Hematopoietic multipotent progenitor cell treated with erythropoietin and hydrocortisone succinate and interleukin-3 and kit ligand, for 8 days (in vitro differentiated cells): ENCODE results near the gene MFSD12.
"Not testable (repeated sequence)": the region's sequence is repeated elsewhere in the genome, so short reads cannot be mapped to it uniquely, and the experiment has no call there.

ENCODE experiments used
- DNase-seq: peaks from one replicate; pipeline ENCODE4 v3.0.0-alpha.2; 2015

Gene MFSD12

DNA sequence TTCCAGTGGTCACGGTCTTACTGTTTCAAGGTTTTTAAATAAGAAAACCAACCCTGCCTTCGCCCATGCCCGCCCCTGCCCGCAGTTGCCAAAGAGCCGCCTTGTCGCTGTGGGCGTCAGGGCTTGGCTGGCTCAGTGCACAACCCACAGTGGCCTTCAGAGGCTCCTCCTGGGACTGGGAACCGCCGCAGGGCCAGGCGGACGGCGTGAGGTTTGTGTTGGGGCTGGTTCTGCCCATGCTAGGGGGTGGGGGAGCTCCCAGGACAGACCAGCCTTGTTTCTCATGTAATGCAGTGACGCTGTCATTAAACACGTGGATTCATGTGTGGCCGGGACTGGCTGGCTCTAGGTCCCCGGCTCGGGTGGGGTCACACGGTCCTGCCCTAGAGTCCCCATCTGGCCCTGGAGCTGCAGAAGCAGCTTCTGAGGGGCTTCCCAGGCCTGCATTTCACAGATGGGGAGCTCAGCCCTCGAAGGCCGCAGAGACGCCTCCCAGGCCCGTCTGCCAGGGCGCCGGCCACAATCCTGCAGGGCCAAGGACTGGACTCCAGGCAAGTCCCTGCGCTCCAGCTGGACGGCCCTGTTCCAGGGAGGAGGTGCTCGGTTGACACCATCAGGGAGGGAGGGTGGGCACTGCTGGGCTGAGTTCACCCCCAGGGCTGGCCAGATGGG is 20.8 kb downstream of the MFSD12 start:
- DNase-seq, result no peak

DNA sequence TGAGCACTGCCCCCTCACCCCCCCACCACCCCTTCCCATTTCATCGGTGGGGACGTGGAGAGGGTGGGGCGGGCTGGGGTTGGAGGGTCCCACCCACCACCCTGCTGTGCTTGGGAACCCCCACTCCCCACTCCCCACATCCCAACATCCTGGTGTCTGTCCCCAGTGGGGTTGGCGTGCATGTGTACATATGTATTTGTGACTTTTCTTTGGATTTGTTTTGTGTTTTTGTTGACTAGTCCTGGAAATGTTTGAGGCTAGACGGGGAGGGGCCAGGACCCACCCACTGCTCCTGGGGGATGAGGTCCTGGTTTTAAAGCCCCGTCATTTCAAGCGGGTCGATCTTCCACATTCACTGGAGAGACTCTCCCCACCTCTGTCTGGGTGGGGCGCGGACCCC is 21.4 kb downstream of the MFSD12 start:
- no peak for DNase-seq

DNA sequence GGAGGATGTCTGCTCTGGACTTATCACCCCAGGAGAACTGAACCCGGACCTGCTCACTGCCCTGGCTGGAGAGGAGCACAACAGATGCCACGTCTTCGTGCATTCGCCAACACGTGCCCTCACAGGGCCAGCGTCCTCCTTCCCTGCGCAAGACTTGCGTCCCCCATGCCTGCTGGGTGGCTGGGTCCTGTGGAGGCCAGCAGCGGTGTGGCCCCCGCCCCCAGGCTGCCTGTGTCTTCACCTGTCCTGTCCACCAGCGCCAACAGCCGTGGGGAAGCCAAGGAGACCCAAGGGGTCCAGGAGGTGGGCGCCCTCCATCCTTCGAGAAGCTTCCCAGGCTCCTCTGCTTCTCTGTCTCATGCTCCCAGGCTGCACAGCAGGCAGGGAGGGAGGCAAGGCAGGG is 21.8 kb downstream of the MFSD12 start:
- no peak for DNase-seq

DNA sequence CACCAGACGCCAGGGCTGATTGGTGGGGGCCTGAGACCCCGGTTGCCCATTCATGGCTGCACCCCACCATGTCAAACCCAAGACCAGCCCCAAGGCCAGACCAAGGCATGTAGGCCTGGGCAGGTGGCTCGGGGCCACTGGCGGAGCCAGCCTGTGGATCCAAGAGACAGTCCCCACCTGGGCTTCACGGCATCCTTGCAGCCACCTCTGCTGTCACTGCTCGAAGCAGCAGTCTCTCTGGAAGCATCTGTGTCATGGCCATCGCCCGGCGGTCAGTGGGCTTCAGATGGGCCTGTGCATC is 22.2 kb downstream of the MFSD12 start:
- no peak for DNase-seq

DNA sequence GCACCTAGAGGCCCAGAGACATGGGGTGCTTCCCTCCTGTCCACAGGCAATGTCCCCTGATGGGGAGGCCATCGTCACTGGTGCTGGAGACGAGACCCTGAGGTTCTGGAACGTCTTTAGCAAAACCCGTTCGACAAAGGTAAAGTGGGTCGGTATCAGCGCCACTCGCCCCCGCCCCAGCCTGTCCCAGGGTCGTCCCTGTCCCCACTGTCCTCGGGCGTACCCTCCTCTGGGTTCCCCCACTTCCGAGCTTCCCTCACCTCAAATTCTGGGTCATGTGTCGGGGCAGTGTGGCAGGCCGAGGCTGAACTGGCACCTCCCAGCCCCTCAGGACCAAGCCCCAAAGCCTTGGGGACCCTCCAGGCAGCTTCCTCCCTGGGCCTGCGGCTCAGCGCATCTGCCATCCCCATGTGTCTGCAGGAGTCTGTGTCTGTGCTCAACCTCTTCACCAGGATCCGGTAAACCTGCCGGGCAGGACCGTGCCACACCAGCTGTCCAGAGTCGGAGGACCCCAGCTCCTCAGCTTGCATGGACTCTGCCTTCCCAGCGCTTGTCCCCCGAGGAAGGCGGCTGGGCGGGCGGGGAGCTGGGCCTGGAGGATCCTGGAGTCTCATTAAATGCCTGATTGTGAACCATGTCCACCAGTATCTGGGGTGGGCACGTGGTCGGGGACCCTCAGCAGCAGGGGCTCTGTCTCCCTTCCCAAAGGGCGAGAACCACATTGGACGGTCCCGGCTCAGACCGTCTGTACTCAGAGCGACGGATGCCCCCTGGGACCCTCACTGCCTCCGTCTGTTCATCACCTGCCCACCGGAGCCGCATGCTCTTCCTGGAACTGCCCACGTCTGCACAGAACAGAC is 22.8 kb downstream of the MFSD12 start:
- DNase-seq, result no peak

DNA sequence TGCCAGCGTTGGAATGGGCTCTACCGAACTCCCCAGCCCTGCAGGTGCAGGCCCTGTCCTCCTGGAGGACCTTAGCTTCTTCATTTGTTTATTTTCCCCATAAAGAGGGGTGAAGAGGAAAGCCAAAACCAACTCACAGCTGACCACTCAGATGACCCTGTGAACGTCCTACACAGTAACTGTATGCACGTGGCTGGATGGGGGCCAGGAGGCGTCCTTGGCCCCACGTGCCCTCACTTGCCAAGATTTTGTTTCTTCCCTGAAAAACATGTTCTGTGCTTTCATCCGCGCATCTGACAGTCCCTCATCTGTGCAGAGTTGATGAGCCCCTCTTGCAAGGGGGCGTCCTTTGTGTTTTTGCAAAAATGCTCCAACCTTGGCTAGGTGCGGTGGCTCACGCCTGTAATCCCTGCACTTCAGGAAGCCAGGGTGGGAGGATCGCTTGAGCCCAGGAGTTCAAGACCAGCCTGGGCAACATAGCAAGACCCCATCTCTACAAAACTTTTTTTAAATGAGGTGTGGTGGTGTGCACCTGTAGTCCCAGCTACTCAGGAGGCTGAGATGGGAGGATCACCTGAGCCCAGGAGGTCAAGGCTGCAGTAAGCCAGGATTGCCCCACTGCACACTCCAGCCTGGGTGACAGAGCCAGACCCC is 23.7 kb downstream of the MFSD12 start:
- DNase-seq, result no peak

DNA sequence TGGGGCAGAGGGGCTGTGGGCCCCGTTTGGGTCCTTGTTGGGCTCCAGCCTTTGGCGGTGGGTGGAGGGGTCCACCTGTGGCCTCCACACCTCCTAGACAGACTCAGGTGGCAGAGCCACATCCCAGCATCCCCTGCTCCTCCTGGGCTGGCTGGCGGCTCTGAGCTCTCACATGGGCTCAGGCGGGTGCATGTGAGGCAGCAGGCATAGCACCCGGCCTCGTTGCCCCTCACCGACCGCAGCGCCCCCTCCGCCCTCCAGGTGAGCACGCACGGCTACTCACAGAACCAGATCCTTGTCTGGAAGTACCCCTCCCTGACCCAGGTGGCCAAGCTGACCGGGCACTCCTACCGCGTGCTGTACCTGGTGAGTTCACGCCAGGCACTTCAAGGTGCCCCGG is 24.4 kb downstream of the MFSD12 start:
- no peak for DNase-seq

DNA sequence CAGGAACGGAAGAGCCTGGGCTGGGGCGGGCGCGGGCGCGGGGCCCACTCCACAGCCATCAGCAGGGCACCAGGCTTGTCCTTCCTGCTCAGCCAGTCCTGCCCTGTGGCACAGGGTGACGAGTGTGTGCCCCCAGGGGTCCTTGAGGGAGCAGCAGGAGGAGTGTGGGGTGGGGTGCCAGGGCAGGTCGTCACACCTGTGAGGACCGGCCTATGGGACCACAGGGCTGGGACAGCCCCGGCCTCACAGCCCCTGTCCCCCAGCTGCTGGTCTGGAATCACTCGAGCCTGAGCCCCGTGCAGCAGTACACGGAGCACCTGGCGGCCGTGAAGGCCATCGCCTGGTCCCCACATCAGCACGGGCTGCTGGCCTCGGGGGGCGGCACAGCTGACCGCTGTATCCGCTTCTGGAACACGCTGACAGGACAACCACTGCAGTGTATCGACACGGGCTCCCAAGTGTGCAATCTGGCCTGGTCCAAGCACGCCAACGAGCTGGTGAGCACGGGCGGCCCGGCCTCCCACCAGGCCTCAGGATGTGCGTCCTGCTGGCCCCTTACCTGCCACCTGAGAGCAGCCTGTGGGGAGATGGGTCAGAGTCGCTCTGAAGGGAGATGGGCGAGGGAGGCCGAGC is 25.1 kb downstream of the MFSD12 start:
- DNase-seq, result no peak

DNA sequence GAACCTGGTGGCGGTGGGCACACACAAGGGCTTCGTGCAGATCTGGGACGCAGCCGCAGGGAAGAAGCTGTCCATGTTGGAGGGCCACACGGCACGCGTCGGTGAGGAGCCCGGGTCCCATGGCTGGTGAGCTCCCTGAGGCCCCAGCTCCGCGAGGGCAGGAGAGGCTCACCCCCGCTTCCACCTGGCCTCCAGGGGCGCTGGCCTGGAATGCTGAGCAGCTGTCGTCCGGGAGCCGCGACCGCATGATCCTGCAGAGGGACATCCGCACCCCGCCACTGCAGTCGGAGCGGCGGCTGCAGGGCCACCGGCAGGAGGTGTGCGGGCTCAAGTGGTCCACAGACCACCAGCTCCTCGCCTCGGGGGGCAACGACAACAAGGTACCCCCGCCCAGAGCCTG is 25.7 kb downstream of the MFSD12 start:
- DNase-seq, result no peak

DNA sequence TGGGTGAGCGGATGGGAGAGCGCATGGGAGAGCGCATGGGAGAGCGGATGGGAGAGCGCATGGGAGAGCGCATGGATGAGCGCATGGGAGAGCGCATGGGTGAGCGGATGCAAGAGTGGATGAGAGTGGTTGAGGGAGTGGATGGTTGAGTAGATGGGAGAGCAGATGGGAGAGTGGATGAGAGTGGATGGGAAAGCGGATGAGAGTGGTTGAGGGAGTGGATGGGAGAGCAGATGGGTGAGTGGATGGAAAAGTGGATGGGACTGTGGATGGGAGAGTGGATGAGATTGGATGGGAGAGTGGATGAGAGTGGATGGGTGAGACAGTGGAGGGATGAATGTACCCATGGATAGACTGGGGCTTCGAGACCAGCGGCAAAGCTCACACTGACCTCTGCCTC is 27.0 kb downstream of the MFSD12 start:
- DNase-seq, result no peak

DNA sequence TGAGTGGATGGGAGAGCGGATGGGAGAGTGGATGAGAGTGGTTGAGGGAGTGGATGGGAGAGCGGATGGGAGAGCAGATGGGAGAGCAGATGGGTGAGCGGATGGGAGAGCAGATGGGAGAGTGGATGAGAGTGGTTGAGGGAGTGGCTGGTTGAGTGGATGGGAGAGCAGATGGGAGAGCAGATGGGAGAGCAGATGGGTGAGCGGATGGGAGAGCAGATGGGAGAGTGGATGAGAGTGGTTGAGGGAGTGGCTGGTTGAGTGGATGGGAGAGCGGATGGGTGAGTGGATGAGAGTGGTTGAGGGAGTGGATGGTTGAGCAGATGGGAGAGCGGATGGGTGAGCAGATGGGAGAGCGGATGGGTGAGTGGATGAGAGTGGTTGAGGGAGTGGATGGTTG is 28.1 kb downstream of the MFSD12 start:
- DNase-seq, result not testable (repeated sequence)

DNA sequence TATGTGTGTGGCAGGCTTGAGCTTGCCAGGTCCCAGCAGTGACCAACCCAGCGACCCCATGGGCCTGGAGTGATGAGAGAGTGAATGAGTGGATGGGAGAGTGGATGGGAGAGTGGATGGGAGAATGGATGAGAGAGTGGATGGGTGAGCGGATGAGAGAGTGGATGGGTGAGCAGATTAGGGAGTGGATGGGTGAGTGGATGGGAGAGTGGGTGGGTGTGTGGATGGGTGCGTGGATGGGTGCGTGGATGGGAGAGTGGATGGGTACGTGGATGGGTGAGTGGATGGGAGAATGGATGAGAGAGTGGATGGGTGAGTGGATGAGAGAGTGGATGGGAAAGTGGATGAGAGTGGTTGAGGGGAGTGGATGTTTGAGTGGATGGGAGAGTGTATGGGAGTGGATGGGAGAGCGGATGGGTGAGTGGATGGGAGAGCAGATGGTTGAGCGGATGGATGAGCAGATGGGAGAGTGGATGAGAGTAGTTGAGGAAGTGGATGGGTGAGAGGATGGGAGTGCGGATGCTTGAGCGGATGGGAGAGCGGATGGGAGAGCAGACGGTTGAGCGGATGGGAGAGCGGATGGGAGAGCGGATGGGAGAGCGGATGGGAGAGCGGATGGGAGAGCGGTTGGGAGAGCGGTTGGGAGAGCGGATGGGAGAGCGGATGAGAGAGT is 28.7 kb downstream of the MFSD12 start:
- no peak for DNase-seq

DNA sequence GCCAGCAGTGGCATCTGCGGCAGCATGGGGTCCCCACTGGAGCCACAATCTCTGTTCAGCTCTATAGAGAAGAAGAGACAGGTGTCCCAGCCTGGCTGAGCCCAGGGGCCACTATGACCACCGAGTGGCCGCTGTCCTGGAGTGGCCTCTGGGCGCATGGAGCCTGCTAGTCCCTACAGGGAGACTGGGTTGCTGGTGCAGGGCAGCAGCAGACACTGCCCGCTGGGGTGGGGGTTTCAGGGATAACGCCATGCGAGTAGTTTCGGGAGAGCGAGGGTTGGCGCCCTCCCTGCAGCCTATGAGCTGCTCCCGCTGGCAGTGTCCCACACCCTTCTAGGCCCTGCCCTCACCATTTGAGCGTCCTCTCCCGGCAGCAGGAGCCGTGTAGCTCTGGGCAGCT is 29.3 kb downstream of the MFSD12 start:
- DNase-seq, result no peak

DNA sequence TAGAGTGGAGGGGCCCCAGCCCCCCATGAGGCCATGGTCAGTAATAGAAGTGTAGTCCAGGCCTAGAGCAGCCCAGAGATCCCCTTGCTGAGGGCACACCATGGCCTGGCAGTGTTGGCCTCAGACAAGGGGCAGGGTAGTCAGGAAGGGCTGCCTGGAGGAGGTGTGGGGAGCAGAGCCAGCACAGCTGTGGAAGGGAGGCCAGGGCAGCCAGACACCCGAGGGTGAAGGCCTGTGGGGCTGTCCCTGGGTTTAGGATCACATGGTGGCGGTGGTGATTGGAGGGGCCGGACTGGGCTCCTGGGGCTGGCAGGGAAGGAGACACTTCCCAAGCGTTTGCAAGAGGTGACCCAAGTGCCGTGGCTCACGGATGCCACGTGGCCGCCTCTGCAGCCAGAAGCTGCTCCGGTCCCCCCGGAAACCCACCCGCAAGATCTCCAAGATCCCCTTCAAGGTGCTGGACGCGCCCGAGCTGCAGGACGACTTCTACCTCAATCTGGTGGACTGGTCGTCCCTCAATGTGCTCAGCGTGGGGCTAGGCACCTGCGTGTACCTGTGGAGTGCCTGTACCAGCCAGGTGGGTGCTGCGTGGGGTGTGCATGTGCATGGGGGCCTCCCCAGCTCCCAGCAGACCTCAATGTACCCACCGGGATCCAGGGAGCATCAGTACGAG is 30.0 kb downstream of the MFSD12 start:
- DNase-seq, result no peak

DNA sequence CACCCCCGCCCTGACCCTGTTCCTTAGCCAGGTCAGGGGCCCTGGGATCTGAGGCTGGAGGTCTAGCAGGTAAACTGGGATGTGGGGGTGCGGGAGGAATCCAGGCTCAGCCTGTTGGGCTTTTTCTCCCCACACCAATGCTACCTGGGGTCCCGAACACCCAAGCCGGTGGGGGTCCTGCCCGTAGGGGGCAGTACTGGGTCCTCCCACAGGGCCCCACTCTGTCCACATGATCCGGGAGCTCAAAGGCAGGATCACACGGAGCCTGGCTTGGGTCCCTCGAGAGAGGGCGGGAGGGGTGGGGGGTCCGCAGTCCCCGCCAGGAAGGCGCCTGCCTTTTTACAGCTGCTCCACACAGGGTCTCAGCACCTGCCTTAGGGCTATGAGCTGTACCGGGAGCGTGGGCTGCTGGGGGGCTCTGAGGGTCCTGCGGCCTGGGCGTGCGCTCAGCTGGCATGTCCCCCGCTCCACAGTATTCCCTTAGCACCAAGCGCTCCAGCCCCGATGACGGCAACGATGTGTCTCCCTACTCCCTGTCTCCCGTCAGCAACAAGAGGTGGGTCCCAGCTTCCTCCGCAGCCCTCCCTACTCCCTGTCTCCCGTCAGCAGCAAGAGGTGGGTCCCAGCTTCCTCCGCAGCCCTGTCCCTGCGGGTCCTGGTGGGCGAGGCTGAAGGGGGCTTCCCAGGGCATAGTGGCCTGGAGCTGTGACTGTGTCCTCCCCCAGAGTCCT is 30.7 kb downstream of the MFSD12 start:
- no peak for DNase-seq

DNA sequence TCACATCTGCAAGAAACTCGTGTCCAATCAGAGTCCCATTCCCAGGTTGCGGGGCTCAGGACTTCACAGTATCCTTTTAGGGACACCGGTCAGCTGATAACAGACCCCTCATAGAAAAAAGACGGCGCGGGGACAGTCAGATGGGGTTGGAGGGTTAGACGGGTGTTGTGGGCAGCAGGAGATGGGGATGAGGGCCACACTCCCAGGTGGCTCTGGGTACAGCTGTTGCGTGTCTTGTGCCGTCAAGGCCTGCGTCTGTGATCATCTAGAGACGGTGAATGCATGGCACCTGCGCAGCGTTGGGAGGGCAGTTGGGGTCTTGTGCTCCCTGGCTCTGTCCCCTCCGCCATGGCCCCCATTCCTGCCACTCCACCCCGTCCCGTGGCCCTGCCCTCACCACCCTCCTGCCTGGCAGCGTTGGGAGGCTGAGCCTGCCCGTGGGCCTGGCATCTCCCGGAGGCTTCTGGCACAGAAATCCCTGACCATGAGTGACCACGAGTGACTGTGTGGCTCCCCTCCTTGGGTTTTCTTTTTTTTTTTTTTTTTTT is 32.4 kb downstream of the MFSD12 start:
- DNase-seq, result no peak

DNA sequence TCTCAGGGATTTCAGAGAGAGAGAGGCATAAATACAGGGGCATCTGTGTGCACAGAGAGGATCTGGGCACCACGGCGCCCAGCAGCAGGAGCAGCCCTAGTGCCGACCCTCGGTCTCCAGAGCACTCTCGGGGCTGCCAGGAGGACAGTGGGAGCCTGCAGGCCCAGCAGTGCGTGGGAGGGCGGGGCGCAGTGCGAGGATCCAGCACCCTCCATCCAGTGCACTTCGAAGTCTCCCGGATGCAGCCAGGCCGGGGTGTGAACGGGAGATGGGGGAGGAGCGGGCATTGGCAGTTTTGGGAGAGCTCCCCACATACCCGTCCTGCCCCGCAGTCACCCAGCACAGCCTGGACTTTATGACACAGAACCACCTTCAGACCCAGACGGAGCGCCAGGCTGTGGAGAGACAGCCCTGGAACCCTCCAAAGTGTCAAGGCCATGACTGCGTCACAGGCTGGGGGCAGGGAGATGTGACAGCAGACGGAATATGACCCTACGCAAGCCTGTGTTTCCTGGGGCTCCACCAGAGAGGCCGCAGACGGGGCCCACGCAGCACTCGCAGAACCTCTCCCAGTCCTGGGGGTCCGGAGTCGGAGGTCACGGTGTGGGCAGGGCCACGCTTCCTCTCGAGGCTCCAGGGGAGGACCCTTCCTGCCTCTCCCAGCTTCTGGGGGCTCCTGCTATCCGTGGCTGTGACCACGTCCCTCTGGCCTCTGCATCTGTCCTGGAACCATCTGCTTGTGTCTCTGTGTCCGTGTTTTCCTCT is 33.1 kb downstream of the MFSD12 start:
- DNase-seq, result no peak

DNA sequence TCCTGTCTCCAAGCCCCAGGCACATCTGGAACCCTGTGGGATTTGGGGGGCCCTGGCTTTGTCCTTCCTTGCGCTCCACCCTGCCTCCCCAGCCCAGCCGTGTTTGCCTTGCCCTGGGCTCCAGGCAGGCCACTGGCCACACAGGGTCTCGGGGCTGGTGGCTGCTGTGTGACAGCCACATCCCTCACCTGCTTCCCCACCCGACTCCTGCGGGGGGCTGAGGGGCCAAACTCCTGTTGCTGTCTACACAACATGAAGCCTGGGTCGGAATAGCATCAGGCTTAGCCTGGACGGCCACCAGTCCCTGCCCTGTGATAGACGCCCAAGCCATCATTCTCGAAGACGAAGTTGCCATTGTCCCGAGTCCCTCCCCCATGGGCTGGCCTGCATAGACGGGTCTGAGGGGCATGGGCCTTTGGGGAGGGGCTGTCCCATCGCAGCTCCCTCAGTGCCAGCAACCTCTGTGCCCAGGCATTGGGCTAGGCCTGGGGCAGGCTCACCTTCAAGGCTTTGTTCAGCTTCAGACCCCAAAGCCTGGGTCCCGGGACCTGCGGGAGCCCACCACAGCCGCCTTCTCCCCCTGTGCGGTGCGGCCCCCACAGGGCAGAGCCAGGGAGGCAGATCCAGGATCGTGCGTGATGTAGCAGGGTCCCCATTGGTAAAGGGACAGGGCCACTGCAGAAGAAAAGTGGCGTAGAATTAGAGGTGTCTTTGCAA is 33.9 kb downstream of the MFSD12 start:
- no peak for DNase-seq

DNA sequence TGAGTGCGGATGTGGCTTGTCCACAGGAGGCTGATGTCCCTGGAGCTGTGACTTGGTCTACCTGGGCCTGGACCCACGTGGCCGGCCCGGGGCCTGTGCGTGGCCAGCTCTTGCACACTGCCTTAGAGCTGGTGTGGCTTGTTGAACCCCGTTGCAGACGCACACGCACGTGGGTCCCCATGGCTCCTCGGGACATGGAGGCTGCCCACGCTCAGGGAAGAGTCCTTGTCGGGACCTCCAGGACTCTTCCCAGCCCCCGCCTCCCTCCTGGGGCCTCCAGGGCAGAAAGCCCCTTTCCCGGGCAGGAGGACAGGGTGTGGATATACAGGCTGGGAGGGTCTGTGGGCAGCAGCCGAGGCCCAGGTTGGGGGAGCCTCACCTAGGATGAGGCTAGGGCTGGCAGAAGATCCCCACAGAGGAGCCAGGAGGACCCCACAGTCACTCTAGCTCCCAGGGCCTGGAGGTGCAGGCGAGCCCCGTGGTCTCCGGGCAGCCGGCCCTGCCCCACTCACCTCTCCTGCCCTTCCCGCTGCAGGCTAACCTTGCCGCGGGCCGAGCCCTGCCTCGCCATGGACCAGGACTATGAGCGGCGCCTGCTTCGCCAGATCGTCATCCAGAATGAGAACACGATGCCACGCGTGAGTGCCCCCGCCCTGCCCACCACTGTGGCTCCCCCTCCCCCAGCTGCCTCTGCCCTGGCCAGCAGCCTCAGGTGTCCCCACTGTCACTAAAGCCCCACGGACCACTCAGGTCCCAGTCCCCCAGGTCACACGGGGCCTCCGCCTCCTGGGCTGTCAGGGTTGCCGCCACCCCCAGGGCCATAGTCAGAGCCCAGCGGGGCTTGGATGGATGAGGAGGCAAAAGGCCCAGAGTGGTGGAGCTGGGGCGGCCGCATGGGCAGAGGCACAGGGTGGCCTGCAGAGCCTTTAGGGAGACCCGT is 34.7 kb downstream of the MFSD12 start:
- no peak for DNase-seq
